ENCODE results near the gene BRD4.
A peak's percentile ranks its signal among the peaks of the same experiment; 100 is the strongest.

The BRD4 gene

GRCh38 chr19:15200553-15201364, 131.6 kb downstream of the BRD4 start, which contains the start of gene NOTCH3:
TSS of gene NOTCH3 (minus strand) at chr19:15200995. CDS start at chr19:15200905, 90 bp downstream.
- Histone ChIP-seq H3K27ac (ENCODE audit: low read depth, low read length) (no peak within 1 kb of the TSS), H3K4me3 (ENCODE audit: low read length) (peak within 1 kb of the TSS; percentile 48), H3K27me3 (ENCODE audit: control insufficient read depth, insufficient read depth, low read length) (peaks cover 10% of the 10 kb centered on the region), H3K36me3 (ENCODE audit: control insufficient read depth, insufficient read depth, low read length) (no peaks in the 10 kb centered on the region), H3K4me1 (ENCODE audit: control insufficient read depth, insufficient read depth, low read length) (no peaks in the 10 kb centered on the region), H3K9ac (ENCODE audit: low read length) (no peak within 1 kb of the TSS)

DNA sequence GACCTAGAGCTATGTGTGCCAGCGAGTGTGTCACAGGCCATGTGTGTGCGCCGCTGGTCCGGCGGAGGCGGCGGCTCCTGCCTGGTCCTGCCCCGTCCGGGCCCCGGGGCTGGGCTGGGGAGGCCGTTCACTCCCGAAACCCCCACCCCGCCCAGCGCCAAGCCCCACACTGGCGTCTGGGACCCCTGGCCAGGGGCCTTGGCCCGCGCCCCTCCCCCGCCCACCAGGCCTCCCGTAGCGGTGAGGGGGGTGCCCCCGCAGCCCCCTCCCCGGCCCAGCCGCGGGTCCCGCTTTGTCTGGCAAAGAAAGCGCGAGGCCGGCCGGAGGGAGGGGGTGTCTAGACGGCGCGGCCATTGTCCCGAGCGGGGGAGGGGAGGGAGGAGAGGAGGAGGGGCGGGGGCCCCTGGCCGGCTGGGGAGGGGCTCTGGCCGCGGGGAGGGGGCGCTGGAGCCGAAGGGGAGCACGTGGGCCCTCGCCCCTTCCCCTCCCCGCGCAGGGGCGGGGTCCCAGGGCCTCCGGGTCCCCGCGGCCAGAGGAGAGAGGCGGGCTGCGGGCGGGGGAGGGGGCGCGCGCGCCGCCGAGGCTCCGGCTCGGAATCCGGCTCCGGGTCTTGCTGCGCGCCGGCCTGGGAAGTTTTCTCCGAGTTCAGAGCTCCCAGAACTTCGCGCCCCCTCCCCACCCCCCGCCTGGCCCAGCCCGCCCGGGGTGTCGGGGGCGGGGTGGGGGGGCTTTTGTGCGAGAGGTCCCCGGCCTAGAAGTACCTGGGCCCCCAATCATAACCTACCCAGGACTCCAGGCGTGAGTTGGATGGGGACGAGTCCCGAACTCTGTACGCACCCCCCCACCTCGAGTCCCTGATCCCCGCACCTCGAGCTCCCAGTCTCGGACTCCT, 132.4 kb downstream of the BRD4 start:
- Histone ChIP-seq H3K9ac (ENCODE audit: low read length) (no peak overlapping the region), H3K4me3 (ENCODE audit: low read length) (peak overlapping the region; percentile 48), H3K4me1 (ENCODE audit: control insufficient read depth, insufficient read depth, low read length) (no peaks in the 10 kb centered on the region), H3K27ac (ENCODE audit: low read depth, low read length) (no peak overlapping the region), H3K36me3 (ENCODE audit: control insufficient read depth, insufficient read depth, low read length) (no peaks in the 10 kb centered on the region), H3K27me3 (ENCODE audit: control insufficient read depth, insufficient read depth, low read length) (peaks cover 14% of the 10 kb centered on the region)

DNA sequence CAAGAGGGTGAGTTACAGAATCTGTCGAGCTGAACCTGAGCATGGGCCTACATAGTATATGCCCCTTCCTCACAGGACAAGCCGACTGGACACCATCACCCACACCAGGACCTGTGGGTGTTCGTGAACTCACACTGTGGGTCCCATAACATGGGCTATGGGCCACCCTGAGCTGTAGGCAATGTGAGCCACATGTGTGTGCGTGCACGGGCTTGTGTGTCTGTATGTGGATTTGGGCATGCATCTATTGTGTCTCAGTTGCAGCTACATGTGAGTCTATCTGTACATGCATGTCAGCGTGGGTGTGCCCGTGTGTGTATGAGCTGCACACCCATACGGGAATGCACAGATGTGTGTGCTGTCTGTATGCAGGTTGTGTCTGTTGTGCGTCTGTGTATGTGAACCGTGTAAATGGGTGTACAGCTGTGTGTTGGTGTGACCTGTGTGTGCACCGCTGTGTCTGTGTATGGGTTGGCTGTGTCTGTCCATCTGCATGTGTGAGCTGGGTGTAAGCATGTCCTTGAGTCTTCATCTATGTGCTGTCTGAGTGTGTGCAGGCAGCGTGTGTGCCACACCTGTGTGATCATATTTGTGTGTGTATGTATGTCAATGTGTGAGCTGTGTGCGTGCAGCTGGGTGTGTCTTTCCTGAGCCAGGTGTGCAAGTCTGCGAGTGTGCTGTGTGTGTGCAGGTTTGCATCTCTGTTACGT, 133.2 kb downstream of the BRD4 start:
- no peaks in the 10 kb centered on the region for H3K36me3 ChIP-seq (ENCODE audit: control insufficient read depth, insufficient read depth, low read length)
- H3K4me3 ChIP-seq (ENCODE audit: low read length): peak overlapping the region; percentile 18
- H3K4me1 ChIP-seq (ENCODE audit: control insufficient read depth, insufficient read depth, low read length): no peaks in the 10 kb centered on the region
- no peak overlapping the region for H3K27ac ChIP-seq (ENCODE audit: low read depth, low read length)
- H3K27me3 ChIP-seq (ENCODE audit: control insufficient read depth, insufficient read depth, low read length): peaks cover 15% of the 10 kb centered on the region
- H3K9ac ChIP-seq (ENCODE audit: low read length): no peak overlapping the region

GRCh38 chr19:15197942-15198341, 134.4 kb downstream of the BRD4 start:
- Histone ChIP-seq H3K27ac (ENCODE audit: low read depth, low read length) (no peak overlapping the region), H3K4me3 (ENCODE audit: low read length) (no peak overlapping the region), H3K36me3 (ENCODE audit: control insufficient read depth, insufficient read depth, low read length) (no peaks in the 10 kb centered on the region), H3K27me3 (ENCODE audit: control insufficient read depth, insufficient read depth, low read length) (peaks cover 15% of the 10 kb centered on the region), H3K4me1 (ENCODE audit: control insufficient read depth, insufficient read depth, low read length) (no peaks in the 10 kb centered on the region), H3K9ac (ENCODE audit: low read length) (no peak overlapping the region)

DNA sequence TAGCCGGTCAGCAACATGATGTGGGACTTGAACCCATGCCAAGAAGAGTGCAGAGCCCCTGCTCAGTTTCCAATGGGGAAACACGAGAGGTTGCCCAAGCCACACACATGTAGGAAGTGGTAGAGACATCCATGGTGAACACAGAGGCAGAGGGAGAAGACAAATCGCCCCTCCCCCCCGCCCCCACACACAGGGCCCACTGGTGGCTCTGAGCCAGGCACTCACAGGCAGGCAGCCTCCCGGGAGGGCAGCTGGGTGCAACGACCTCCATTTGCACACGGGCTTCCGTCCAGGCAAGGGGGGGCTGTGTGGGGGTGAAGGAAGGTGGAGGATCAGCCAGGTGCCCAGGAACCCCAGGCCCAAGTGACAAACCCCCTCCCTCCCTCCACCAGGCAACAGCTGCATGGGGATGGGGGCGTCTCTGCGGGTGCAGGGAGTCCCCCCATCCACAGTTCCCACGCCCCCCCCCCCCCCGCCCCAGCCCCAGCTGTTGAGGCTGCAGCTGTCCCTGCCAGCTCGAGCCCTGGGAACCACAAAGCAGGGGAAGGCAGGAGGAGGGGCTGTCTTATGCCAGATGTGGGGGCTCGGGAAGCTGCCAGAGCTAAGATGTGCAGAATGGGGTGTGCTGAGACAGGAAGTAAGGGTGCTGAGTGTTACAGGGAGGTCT, 134.9 kb downstream of the BRD4 start:
- no peaks in the 10 kb centered on the region for H3K4me1 ChIP-seq (ENCODE audit: control insufficient read depth, insufficient read depth, low read length)
- no peak overlapping the region for H3K27ac ChIP-seq (ENCODE audit: low read depth, low read length)
- no peak overlapping the region for H3K4me3 ChIP-seq (ENCODE audit: low read length)
- peaks cover 15% of the 10 kb centered on the region for H3K27me3 ChIP-seq (ENCODE audit: control insufficient read depth, insufficient read depth, low read length)
- H3K36me3 ChIP-seq (ENCODE audit: control insufficient read depth, insufficient read depth, low read length): no peaks in the 10 kb centered on the region
- no peak overlapping the region for H3K9ac ChIP-seq (ENCODE audit: low read length)

DNA sequence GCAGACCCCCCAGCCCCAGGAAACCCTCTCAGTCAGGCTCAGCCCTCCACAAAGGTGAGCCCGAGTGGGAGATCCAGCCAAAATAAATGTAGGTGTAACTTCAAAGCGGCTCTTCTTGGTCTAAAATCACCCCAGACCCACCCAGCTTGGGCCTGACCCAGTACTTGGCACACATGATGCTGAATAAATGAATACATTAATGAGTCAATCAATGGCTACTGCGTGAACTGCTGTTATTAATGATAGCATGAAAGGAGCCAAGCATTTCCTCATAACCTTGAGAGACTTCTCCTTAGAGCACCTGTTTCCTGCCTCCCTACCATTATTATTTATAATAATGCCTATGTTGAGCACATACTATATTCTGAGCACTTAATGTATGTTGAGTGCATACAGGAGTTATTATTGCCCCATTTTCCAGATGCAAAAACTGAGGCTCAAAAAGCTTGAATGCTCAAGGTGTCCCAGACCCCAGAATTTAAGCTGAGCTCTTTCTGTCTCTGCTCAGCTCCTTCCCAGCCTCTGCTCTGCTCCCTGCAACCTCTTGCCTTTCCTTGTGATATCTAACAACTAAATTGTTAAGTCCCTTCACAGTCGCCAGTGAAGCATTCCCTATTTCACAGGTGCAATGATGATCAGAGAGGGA, 135.9 kb downstream of the BRD4 start:
- Histone ChIP-seq H3K27ac (ENCODE audit: low read depth, low read length) (no peak overlapping the region), H3K4me1 (ENCODE audit: control insufficient read depth, insufficient read depth, low read length) (no peaks in the 10 kb centered on the region), H3K9ac (ENCODE audit: low read length) (no peak overlapping the region), H3K36me3 (ENCODE audit: control insufficient read depth, insufficient read depth, low read length) (no peaks in the 10 kb centered on the region), H3K27me3 (ENCODE audit: control insufficient read depth, insufficient read depth, low read length) (peaks cover 15% of the 10 kb centered on the region), H3K4me3 (ENCODE audit: low read length) (no peak overlapping the region)

DNA sequence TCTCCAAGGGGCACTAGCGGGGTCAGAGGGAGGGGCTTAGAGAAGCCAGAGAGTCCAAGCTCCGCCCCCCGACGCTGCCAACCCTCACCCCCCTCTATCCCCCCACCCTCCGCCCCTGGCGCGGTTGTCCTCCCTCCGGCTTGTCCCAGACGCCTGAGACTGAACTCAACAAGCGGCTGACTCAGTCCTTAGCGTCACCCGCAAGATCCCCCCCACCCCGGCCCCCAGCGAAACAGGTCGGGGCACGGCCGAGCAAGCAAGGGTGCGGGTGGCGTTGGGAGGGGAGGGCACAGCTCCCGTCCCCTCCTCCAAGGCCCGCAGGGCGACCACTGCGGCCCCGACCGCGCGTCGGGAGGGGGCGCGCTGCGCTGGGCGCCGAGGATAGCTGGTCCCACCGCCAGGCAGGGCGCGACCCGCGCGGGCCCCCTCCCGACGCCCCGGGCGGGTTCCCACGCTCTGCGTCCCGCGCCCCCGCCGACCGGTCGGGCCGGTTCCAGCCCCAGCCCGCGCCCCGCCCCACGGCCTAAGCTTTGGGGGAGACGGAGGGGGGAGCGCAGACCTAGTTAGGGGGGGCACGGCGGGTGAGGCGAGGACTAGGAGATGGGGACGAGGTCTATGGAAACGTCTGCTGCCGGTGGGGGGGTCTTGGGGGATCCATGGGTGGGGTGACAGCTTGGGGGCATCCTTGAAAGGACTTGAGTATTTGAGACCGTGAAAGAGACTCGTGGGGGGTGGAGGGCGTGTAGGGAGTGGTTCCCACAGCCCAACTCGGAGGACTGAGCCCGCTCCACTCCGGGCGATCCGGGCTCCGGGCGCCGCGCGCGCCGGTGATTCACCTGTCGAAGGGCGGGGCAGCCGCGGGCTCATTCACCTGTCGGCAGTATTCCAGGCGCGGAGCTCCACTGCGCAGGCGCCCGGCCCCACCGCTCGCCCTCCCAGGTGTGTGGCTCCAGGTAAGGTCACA, 136.7 kb downstream of the BRD4 start:
- peak overlapping the region; percentile 36 for H3K4me3 ChIP-seq (ENCODE audit: low read length)
- H3K4me1 ChIP-seq (ENCODE audit: control insufficient read depth, insufficient read depth, low read length): no peaks in the 10 kb centered on the region
- no peak overlapping the region for H3K27ac ChIP-seq (ENCODE audit: low read depth, low read length)
- no peak overlapping the region for H3K9ac ChIP-seq (ENCODE audit: low read length)
- no peaks in the 10 kb centered on the region for H3K36me3 ChIP-seq (ENCODE audit: control insufficient read depth, insufficient read depth, low read length)
- H3K27me3 ChIP-seq (ENCODE audit: control insufficient read depth, insufficient read depth, low read length): peaks cover 15% of the 10 kb centered on the region

GRCh38 chr19:15194938-15195337, 137.4 kb downstream of the BRD4 start:
- Histone ChIP-seq H3K4me3 (ENCODE audit: low read length) (no peak overlapping the region), H3K36me3 (ENCODE audit: control insufficient read depth, insufficient read depth, low read length) (no peaks in the 10 kb centered on the region), H3K9ac (ENCODE audit: low read length) (no peak overlapping the region), H3K27me3 (ENCODE audit: control insufficient read depth, insufficient read depth, low read length) (peaks cover 12% of the 10 kb centered on the region), H3K4me1 (ENCODE audit: control insufficient read depth, insufficient read depth, low read length) (no peaks in the 10 kb centered on the region), H3K27ac (ENCODE audit: low read depth, low read length) (no peak overlapping the region)

- H3K27ac ChIP-seq (ENCODE audit: low read depth, low read length): no peak overlapping the region
- H3K36me3 ChIP-seq (ENCODE audit: control insufficient read depth, insufficient read depth, low read length): no peaks in the 10 kb centered on the region
- H3K4me1 ChIP-seq (ENCODE audit: control insufficient read depth, insufficient read depth, low read length): no peaks in the 10 kb centered on the region
- H3K9ac ChIP-seq (ENCODE audit: low read length): no peak overlapping the region
- no peak overlapping the region for H3K4me3 ChIP-seq (ENCODE audit: low read length)
- H3K27me3 ChIP-seq (ENCODE audit: control insufficient read depth, insufficient read depth, low read length): peaks cover 4% of the 10 kb centered on the region
Observed at GRCh38 chr19:15191982-15192381, 140.4 kb downstream of the BRD4 start.

DNA sequence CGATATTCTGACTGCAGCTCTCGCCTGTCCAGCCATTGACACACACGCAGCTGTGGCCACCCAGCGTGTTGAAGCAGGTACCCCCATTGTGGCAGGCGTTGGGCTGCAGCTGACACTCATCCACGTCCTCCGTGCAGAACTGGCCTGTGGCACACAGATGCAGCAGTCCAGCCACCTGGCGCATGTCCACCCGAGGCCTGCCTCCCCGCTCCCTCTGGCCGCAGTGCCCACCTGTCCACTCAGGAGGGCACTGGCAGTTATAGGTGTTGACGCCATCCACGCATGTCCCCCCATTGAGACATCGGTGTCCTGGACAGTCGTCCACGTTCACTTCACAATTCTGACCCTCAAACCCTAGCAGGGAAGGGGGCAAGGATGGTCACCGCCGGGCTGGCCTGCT, 140.8 kb downstream of the BRD4 start:
- Histone ChIP-seq H3K36me3 (ENCODE audit: control insufficient read depth, insufficient read depth, low read length) (no peaks in the 10 kb centered on the region), H3K27ac (ENCODE audit: low read depth, low read length) (no peak overlapping the region), H3K4me1 (ENCODE audit: control insufficient read depth, insufficient read depth, low read length) (no peaks in the 10 kb centered on the region)

DNA sequence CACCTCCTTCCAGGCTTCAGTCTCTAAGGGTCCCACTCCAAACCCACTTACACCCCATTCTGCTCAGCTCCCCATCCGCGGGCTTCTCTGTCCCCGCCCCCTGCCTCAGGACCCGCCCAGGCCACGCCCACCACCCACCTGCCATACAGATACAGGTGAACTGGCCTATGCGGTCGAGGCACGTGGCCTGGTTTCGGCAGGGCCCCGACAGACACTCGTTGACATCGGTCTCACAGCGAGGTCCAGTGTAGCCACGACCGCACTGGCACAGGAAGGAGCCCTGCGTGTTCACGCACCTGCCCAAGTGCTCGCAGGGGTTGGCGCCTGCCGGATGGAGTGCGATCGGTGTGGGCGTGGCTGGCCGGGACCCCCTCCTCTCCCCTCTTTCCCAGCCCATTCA, 143.5 kb downstream of the BRD4 start:
- Histone ChIP-seq H3K36me3 (ENCODE audit: control insufficient read depth, insufficient read depth, low read length) (no peaks in the 10 kb centered on the region), H3K27ac (ENCODE audit: low read depth, low read length) (no peak overlapping the region), H3K4me1 (ENCODE audit: control insufficient read depth, insufficient read depth, low read length) (no peaks in the 10 kb centered on the region), H3K9ac (ENCODE audit: low read length) (no peak overlapping the region), H3K4me3 (ENCODE audit: low read length) (no peak overlapping the region), H3K27me3 (ENCODE audit: control insufficient read depth, insufficient read depth, low read length) (no peaks in the 10 kb centered on the region)

More for the DNA sequence above, 140.8 kb downstream of the BRD4 start:
- Histone ChIP-seq H3K27me3 (ENCODE audit: control insufficient read depth, insufficient read depth, low read length) (peaks cover 4% of the 10 kb centered on the region), H3K9ac (ENCODE audit: low read length) (no peak overlapping the region), H3K4me3 (ENCODE audit: low read length) (no peak overlapping the region)
